Gastrocnemius medialis (tissue), 4 donors: ENCODE measurements around the gene SARS1.

Source experiments
- POLR2A ChIP-seq, 2 donors: fragments of 450-650 bp; IDR thresholded peaks; one replicate each; pipeline ENCODE4 v1.6.1; 2017; ENCODE audit warnings: antibody characterized with exemption in 2 of 2, mild to moderate bottlenecking in 2 of 2, moderate library complexity in 2 of 2
- TF ChIP-seq, protein P1 (sequence below), 5 experiments: fragments of 450-650 bp in 3 of 5; fragments of 200-600 bp in 2 of 5; sonication (generic) in 2 of 5; IDR thresholded peaks in 4 of 5; conservative IDR thresholded peaks in 1 of 5; 1 replicate in 4 of 5; 2 replicates in 1 of 5; pipeline ENCODE4 v1.5.1; 2016 to 2019; ENCODE audit warnings: antibody characterized with exemption in 5 of 5, mild to moderate bottlenecking in 3 of 5, moderate library complexity in 3 of 5

DNA sequence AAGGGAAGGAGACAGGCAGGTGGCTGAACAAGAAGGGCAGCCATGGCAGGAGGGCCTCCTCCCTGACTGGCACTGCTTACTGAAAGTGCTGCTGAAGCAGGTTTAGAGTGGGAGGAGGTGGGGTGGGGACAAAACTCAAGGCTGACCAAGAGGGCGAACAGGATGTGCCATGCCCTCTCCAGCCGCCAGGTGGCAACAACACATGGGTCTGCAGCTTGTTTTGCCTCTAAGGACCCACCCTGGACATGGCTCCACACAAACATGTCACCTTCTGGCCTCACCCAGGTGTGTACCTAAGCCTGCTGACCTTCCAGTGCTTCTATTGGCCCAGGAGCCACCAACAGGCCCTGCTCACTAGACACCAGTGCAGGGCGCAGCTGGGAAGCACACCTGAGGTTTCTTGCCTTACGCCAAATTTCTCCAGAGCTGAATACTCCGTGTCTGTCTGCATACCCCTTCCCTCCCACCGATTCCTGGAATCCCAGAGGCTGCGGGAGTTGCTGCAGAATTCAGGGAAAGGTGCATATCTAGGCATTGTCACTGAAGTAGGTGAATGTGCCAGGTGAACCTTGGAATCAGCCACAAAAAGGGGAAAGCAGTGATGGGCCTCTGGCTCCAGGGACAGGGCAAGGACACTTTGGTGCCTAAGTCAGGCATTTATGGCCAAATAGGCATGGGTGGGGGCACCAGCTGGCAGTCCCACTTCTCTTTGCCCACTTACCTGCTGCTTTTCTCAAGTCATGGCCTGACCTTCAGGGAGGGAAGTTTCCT is 63.9 kb downstream of the SARS1 start:
- TF ChIP-seq, protein P1, sequence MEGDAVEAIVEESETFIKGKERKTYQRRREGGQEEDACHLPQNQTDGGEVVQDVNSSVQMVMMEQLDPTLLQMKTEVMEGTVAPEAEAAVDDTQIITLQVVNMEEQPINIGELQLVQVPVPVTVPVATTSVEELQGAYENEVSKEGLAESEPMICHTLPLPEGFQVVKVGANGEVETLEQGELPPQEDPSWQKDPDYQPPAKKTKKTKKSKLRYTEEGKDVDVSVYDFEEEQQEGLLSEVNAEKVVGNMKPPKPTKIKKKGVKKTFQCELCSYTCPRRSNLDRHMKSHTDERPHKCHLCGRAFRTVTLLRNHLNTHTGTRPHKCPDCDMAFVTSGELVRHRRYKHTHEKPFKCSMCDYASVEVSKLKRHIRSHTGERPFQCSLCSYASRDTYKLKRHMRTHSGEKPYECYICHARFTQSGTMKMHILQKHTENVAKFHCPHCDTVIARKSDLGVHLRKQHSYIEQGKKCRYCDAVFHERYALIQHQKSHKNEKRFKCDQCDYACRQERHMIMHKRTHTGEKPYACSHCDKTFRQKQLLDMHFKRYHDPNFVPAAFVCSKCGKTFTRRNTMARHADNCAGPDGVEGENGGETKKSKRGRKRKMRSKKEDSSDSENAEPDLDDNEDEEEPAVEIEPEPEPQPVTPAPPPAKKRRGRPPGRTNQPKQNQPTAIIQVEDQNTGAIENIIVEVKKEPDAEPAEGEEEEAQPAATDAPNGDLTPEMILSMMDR (IDR thresholded peaks at IDR 0.05 in 4 of 5, conservative IDR thresholded peaks at IDR 0.05 in 1 of 5) = peak; percentile 85 to 93 (median 88)
- no peak for TF ChIP-seq POLR2A (IDR thresholded peaks at IDR 0.05)
